Ovary (tissue), 9 donors: ENCODE results near the gene GDF15. TPM values are rescaled to one million over a fixed set of nuclear protein-coding genes. Genes with fewer than 3 reads are reported as not detected.

ENCODE experiments used
- DNase-seq, 5 donors: peaks; one replicate each; pipeline ENCODE4 v3.0.0-alpha.2; 2019 to 2020
- H3K27ac ChIP-seq, 2 donors: fragments of 200-600 bp; one replicate each; pipeline versions ENCODE4 v1.5.1 to v1.8.0; 2019 to 2022
- H3K27me3 ChIP-seq: fragments of 200-600 bp; one replicate; pipeline ENCODE4 v1.8.0; 2022
- H3K36me3 ChIP-seq: fragments of 200-600 bp; sonication (generic); one replicate; pipeline ENCODE4 v1.5.1; 2019
- H3K4me1 ChIP-seq: one replicate; pipeline ENCODE4 v1.8.1; 2013; ENCODE audit warnings: mild to moderate bottlenecking, moderate library complexity; ENCODE audit not compliant: insufficient read depth
- H3K4me3 ChIP-seq: fragments of 200-600 bp; sonication (generic); one replicate; pipeline ENCODE4 v1.5.1; 2017
- H3K9me3 ChIP-seq, 2 donors: fragments of 200-600 bp in 1 of 2; sonication (generic) in 1 of 2; one replicate each; pipeline versions ENCODE4 v1.5.1 to v1.8.1; 2013 to 2019; ENCODE audit warnings: mild to moderate bottlenecking in 1 of 2, moderate library complexity in 1 of 2
- CTCF ChIP-seq, 3 donors: fragments of 450-650 bp in 2 of 3; fragments of 200-600 bp in 1 of 3; IDR thresholded peaks; one replicate each; pipeline versions ENCODE4 v1.5.1 to v1.8.0; 2016 to 2022; ENCODE audit warnings: antibody characterized with exemption in 3 of 3, mild to moderate bottlenecking in 1 of 3
- EP300 ChIP-seq: sonication (generic); formaldehyde crosslinking; IDR thresholded peaks from one replicate; pipeline ENCODE4 v1.6.1; 2017; ENCODE audit warnings: antibody characterized with exemption
- POLR2A ChIP-seq: fragments of 450-650 bp; IDR thresholded peaks from one replicate; pipeline ENCODE4 v1.6.1; 2017; ENCODE audit warnings: antibody characterized with exemption, mild to moderate bottlenecking, moderate library complexity
- WGBS, 3 donors: extraction: QIAGEN DNeasy Blood & Tissue Kit in 1 of 3; methylation state at CpG; one replicate each; pipeline versions ENCODE4 v1.1.5 to v1.1.7; 2013 to 2017; 5-methylcytosine and 5-hydroxymethylcytosine counted together
- intact Hi-C, 4 donors: fragments of 100-400 bp; cut with DNase I; formaldehyde crosslinking; loops; one replicate each; pipeline versions ENCODE4 v1.11.0 to v1.15.1; 2022 to 2023
- polyA plus RNA-seq, 2 donors: library from polyadenylated mRNA; stranded (reverse); fragments of 200-250 nt in 1 of 2; fragments of 350-450 nt in 1 of 2; fragmentation: Illumina TruSeq in 1 of 2; extraction: RNeasy Lipid Tissue Mini Kit (QIAGEN cat#74804) in 1 of 2; gene quantifications; one replicate each; pipeline ENCODE4 v1.2.3, GENCODE V29; 2013 to 2014
- total RNA-seq, 7 donors: library from RNA; depleted of rRNA in 2 of 7; stranded (reverse); fragments of >200 nt in 2 of 7; fragmentation: NEBNext Ultra II Directional in 3 of 7; extraction: Animal tissue kit (Norgen Biotek cat#: 25700) in 3 of 7; gene quantifications; one replicate each; pipeline versions ENCODE4 v1.1.0 to v1.2.4, GENCODE V29; 2016 to 2023
- donor health status: DM: no; HTN: no; CAD: no; lungs with moderate emphysema.
- donor health status: DM: no; HTN: no; CAD: no.
- donor health status: Bipolar disorder and iron deficiency.
- donor health status: DM: yes; HTN: yes; CAD: no.
- donor health status: DM: no; HTN: no; CAD: no.
- donor health status: DM: yes; HTN: yes; CAD: no.

Gene GDF15
- total and polyA plus RNA-seq, 9 donors: 0.67 to 20.9 (median 3.3) TPM

GRCh38 chr19:18408053-18408476 lies 22.1 kb downstream of the GDF15 start:
- DNase-seq: no peak
- Histone ChIP-seq H3K27me3 (no peaks in the 10 kb centered on the region), H3K9me3 (no peaks in the 10 kb centered on the region), H3K4me1 (no peaks in the 10 kb centered on the region), H3K4me3 (no peak overlapping the region), H3K36me3 (no peaks in the 10 kb centered on the region), H3K27ac (no peak overlapping the region)
- 58 to 69% (median 64%) methylated on average over 10 of the region's 10 CpGs for WGBS, 3 donors
- intact Hi-C loops: loop anchor here in 1 of 4 donors (10.0 kb wide), 1 partner anchor 53 kb away; no protein-coding TSS in a partner anchor
- no peak for TF ChIP-seq POLR2A
- no peak for TF ChIP-seq EP300
- TF ChIP-seq CTCF (IDR thresholded peaks at IDR 0.05): no peak

DNA sequence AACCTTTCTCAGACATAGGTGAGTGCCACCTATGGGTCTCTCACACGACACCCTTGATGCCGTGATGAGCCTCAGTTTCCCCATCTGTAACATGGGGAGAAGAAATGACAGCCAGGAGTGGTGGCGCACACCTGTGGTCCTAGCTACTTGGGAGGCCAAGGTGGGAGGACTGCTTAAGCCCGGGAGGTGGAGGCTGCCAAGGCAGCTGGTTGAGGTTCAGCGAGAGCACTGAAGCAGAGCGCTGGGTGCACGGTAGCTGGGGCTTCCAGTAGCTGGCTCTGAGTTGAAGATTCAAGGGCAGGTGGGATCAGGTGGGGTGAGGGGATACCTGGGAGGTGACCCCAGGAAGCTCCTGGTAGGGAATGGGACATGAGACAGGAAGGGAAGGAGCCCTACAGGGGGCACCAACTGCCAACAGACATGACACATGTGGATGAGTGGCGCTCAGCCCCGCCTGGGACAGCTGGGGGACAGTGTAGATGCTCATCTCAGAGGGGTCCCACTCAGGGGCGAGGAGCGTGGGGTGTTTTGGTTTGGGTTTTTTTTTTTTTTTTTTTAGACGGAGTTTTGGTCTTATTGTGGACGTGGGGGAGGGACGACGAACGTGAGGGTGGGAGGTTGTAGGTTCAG lies 26.8 kb downstream of the GDF15 start:
- no peaks in the 10 kb centered on the region for H3K9me3 ChIP-seq
- no peaks in the 10 kb centered on the region for H3K27me3 ChIP-seq
- intact Hi-C loops: loop anchor here (5.0 to 10.0 kb wide), 4 partner anchors 65 to 218 kb away; partner anchors contain the start of genes IQCN (in 2 of the 4), MPV17L2 (in 1 of the 4) and RAB3A (in 1 of the 4)
- H3K36me3 ChIP-seq: no peaks in the 10 kb centered on the region
- peaks cover 9% of the 10 kb centered on the region for H3K4me1 ChIP-seq
- 51 to 60% (median 51%) methylated on average over 16 of the region's 16 CpGs for WGBS, 3 donors
- no peak overlapping the region for H3K27ac ChIP-seq
- no peak for TF ChIP-seq POLR2A
- no peak for TF ChIP-seq EP300
- TF ChIP-seq CTCF (IDR thresholded peaks at IDR 0.05): no peak
- no peak overlapping the region for H3K4me3 ChIP-seq
- DNase-seq: peak in 1 of 5 donors; percentile 44

- H3K27ac ChIP-seq: peak overlapping the region; percentile 62 to 91
- WGBS, 3 donors: 5 to 8% (median 6%) methylated on average over 11 of the region's 11 CpGs
- DNase-seq: peak; percentile 47 to 67 (median 56)
- H3K36me3 ChIP-seq: no peaks in the 10 kb centered on the region
- TF ChIP-seq EP300: no peak
- TF ChIP-seq CTCF (IDR thresholded peaks at IDR 0.05): no peak
- TF ChIP-seq POLR2A: no peak
- intact Hi-C loops: loop anchor here (5.0 to 10.0 kb wide), 5 partner anchors 67 to 220 kb away; partner anchors contain the start of genes IQCN (in 2 of the 4), MPV17L2 (in 1 of the 4) and RAB3A (in 1 of the 4)
- H3K4me1 ChIP-seq: peaks cover 19% of the 10 kb centered on the region
- peak overlapping the region; percentile 1 for H3K4me3 ChIP-seq
- H3K9me3 ChIP-seq: no peaks in the 10 kb centered on the region
- no peaks in the 10 kb centered on the region for H3K27me3 ChIP-seq
These were observed 28.7 kb downstream of the GDF15 start for GRCh38 chr19:18414504-18415177.

DNA sequence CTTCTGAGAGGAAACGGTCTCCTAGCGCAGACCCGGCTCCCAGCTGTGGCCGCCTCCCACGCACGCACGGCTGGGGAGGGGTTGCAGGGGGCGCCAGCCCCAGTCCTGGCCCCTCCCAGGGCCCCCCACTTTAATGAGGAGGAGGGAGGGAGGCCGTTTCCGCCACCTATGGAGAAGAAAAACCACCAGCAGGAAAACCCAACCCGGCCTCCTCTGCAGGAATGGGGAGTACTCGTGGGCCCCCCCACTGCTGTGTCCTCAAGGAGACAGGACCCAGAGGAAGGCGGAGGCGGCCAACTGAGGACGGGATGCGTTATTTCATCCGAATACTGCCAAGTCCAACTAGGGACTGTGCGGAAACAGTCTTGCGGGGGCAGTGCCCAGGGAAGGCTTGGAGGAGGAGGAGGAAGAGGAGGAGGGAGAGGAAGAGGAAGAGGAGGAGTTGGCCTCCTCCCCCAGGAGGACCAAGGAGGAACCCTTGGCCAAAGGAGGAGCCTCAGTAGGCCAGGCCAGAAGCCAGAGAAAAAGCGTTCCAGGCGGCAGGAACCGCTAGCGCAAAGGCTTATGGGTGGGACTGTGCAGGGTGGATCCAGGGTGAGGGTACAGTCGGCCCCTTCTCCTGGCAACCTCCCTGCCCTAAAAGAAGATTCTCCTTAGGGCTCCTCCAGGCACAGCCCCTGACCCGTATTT lies 29.4 kb downstream of the GDF15 start:
- peak overlapping the region; percentile 1 for H3K4me3 ChIP-seq
- H3K36me3 ChIP-seq: no peaks in the 10 kb centered on the region
- intact Hi-C loops: loop anchor here (5.0 to 10.0 kb wide), 4 partner anchors 138 to 221 kb away; partner anchors contain the start of genes IQCN (in 2 of the 4), MPV17L2 (in 1 of the 4) and RAB3A (in 1 of the 4)
- TF ChIP-seq EP300 (no peak), POLR2A (peak; percentile 33), CTCF (IDR thresholded peaks at IDR 0.05) (peak in 1 of 3 donors; percentile 21)
- H3K27ac ChIP-seq: peak overlapping the region; percentile 62 to 91
- H3K4me1 ChIP-seq: peaks cover 19% of the 10 kb centered on the region
- WGBS, 3 donors: 1 to 3% (median 2%) methylated on average over 25 of the region's 25 CpGs
- no peaks in the 10 kb centered on the region for H3K27me3 ChIP-seq
- no peaks in the 10 kb centered on the region for H3K9me3 ChIP-seq
- DNase-seq: peak; percentile 89 to 93 (median 90)
